ENCODE results near the gene ZBTB20.

- TF ChIP-seq CTCF (IDR thresholded peaks at IDR 0.05), result no peak
- TF ChIP-seq POLR2AphosphoS5 (IDR thresholded peaks at IDR 0.05), result no peak
- TF ChIP-seq POLR2A (IDR thresholded peaks at IDR 0.05), result no peak
Measured at GRCh38 chr3:115161866-115162265, 14.8 kb upstream of the ZBTB20 start.
